ENCODE measurements around the gene CD81.
"Not testable (repeated sequence)": the region's sequence is repeated elsewhere in the genome, so short reads cannot be mapped to it uniquely, and the experiment has no call there.

CD81 gene

DNA sequence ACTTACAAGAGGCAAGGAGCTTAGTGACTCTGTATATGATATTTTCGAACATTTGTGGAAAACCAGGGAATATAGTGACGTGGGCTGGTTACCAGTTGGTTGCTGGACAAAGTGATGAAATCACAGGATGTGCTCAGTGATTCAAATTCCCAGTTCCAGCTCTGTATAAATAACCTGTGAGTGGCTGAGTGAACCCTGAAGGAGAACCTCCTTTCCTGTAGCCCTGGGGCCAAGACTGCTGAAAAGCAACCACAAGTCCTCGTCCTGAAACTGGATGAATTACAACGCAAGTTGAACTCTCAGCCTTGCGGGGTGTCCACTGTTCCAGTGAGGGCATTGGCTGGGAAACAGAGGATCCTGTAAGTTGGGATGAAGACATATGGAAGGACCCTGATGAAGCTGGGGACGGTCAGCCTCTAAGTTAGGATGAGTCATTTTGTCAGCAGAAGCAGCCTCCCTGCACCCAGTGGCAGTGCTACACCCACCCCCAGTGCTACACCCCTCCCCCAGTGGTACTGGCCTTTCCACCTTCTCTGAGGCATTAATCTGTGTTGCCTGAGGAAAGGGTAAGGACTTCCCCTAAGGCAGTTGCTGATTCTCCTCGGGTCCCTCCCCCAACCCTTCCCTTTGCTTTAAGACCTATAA, 22.0 kb upstream of the CD81 start:
- no peak overlapping the region for H3K27ac ChIP-seq
- no peak overlapping the region for H3K4me3 ChIP-seq

DNA sequence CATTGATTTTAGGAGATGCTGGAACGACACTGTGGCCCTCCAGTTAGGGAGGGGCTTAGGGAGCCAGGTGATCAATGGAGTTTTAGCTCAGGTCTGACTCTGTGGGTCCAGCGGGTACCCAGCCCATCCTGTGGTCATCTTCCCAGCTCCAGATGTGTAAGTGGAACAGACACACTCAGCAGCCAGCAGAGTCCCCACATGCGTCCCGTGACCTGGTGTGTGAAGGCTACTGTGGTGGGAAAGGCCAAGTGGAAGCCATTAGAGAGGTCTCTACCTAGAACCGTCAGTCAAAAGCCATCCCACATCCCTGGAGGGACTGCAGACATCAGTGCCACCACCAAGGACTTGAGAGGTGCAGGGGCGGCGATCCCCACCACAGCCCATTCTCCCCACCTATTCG, 19.9 kb upstream of the CD81 start:
- Histone ChIP-seq H3K4me3 (no peak overlapping the region), H3K27ac (no peak overlapping the region)

DNA sequence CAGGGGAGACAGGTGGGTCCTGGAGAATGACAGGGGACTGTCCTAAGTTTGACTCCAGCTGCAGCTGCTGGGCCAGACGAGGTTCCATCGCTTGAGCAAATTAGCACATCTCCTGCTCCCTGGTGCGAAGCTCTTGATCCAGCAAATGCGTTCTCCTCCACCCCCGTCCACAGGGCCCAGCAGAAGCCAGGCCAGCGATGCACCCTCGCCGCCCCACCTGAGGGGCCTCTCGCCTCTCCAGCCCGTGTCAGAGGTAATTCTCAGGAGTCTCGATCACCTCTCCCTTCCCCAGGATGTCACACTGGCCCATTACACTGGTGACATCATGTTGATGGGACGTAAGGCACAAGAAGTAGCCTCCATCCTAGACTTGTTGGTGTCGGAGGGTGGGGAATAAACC, 19.5 kb upstream of the CD81 start:
- H3K27ac ChIP-seq, H3K4me3 ChIP-seq: not testable (repeated sequence)

DNA sequence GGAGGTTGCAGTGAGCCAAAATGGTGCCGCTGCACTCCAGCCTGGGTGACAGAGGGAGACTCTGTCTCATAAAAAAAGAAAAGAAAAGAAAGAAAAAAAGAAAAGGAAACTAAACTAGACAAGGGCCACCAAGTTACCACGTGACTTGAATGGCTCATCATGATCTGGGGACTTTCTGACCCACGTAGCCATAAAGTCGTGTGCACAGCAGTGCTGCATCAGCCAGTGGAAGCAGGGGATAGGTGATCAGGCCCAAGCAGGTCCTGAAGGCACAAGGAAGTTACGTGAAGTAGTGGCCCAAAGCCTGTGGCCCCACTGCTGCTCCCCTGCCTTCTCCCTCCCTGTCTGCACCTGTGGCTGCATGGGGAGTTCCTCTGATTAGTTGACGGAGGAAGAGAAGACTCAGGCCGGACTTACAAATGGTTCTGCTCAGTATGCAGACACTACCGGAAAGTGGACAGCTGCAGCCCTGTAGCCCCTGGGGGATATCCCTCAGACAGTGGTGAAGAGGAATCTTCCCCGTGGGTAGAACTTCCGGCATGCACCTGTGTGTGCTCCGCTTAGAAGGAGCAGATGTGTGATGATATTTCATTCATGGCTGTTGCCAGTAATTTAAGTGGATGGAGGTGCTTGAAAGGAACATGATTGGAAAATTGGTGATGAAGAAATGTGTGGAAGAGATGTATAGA, 18.2 kb upstream of the CD81 start:
- H3K4me3 ChIP-seq: no peak overlapping the region

GRCh38 chr11:2359557-2359956, 17.6 kb upstream of the CD81 start:
- H3K27ac ChIP-seq: no peak overlapping the region
- H3K4me3 ChIP-seq: no peak overlapping the region

More for the DNA sequence above, 18.2 kb upstream of the CD81 start:
- no peak overlapping the region for H3K27ac ChIP-seq

DNA sequence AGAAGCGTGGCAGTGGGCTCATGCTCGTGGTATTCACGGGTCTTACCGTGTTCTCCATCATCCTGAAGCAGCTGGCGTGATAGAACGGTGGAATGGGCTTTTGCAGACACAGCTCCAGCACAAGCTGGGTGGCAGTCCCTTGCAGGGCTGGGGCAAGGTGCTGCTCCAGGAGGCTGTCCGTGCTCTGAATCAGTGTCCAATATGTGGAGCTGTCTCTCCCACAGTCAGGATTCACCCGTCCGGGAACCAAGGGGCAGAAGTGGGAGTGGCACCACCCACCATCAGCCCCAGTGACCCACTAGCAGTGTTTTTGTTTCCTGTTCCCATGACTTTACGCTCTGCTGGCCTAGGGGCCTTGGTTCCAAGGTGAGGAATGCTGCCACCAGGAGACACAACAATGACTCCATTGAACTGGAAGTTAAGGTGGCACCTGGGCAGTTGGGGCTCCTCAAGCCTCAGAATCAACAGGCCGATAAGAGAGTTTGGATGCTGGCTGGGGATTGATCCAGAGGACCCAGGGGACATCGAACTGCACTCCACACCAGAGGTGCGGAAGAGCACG, 16.9 kb upstream of the CD81 start:
- H3K4me3 ChIP-seq: no peak overlapping the region
- H3K27ac ChIP-seq: no peak overlapping the region

DNA sequence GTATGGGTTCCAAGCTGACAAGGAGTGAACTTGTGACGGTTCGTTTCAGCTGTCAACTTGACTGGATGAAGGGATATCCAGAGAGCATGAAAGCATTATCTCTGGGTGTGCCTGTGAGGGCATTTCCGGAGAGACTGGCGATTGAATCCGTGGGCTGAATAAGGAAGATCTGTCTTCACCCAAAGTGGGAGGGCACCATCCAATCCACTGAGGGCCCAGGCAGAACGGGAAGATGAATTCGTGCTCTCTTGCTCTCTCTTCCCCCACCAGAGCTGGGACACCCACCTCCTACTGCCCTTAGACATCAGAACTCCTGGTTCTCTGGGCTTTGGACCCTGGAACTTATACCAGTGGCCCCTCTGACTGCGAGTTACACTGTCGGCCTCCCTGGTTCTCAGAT, 15.5 kb upstream of the CD81 start:
- no peak overlapping the region for H3K27ac ChIP-seq

DNA sequence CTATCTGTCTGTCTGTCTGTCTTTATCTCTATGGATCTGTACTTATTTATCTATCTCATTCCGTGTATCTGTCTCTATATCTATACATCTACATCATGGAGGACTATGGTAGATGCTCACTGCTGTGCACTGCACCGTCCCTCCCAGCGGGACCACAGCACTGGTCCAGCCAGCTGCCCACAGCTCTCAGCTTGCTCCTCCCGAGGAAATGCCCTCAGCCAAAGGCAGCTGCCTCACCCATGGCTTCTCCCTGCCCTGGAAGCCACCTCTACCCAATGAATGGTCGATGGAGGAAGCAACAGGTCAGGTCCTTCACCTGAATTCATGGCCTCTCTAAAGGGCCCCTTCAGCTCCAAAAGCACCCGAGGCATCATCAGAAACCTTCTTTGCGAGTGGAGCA, 14.7 kb upstream of the CD81 start:
- Histone ChIP-seq H3K27ac (no peak overlapping the region), H3K4me3 (no peak overlapping the region)

More for the DNA sequence above, 15.5 kb upstream of the CD81 start:
- H3K4me3 ChIP-seq: no peak overlapping the region

GRCh38 chr11:2363130-2363529, 14.0 kb upstream of the CD81 start:
- Histone ChIP-seq H3K27ac (no peak overlapping the region), H3K4me3 (no peak overlapping the region)

DNA sequence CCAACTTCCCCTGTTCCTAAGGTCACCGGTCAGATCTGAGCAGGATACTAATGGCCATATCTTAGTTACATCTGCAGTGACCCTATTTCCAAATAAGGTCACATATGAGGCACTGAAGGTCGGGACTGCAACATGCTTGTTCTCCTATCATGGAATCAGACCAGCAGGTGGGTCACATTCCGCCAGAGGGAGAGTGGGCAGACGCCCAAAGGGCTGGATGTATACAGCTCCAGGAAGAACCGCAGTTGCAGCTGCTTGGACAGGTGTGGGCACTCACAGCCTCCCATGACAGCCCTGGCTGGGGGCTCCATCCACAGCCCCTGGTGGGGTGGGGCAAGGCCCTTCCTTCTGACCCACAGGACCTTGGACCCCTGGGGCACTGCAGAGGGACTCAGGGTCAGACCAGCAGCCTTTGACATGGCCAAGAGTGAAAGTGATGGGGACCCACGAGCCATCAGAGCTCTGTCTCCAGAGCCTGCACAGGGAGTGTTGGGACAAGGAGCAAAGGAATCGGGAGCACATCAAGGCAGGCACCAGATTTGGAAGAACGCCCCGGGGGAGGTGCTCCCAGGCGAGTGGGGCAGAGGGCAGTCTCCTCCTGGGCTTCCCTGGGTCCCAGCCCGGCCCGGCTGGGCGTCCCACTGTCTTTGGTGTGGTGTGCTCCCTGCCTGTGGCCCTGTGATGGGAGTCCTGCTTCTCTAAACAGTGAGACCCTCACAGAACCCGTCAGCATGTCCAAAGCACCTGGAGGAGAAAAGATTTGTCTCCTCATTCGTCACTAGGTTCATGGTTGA, 13.3 kb upstream of the CD81 start:
- Histone ChIP-seq H3K4me3 (no peak overlapping the region), H3K27ac (no peak overlapping the region)

DNA sequence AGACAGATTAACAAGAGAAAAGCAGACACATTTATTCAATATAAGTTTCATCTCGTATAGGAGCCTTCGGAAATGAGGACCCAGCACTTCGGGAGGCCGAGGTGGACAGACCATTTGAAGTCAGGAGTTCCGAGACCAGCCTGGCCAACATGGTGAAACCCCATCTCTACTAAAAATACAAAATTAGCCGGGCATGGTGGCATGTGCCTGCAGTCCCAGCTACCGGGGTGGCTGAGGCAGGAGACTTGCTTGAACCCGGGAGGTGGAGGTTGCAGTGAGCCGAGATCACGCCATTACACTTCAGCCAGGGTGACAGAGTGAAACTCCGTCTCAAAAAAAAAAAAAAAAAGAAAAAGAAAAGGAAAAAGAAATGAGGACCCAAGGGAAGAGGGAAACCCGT, 12.7 kb upstream of the CD81 start:
- not testable (repeated sequence) for H3K4me3 ChIP-seq, H3K27ac ChIP-seq

DNA sequence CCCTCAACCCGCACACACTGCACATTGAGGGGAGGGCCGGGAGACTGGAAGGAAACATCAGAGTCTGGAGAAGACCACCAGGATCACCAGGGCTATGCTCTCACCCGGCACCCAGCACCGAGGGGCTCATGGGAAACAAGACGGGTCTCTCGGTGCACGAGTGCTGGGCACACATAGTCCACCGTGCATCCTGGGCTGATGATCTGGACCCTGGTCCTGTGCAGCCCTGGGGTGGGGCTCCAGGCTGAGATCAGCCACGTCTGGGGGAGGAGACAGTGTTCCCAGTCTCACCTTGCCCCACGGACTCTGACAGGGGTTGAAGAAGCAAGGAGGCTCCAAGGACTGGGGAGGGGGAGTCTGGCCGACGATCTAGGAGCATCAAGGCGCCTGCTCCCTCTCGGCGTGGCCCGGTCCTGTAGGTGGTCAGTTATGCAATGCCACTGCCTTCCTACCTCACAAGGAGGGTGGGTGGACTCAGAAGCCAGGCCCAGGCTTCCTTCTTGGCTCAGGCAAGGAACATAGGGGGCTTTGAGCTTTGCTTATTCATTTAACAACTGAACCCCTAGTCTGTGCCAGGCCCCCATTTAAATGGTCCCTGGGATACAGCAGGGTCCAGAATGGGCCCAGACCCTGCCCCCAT, 11.4 kb upstream of the CD81 start:
- no peak overlapping the region for H3K4me3 ChIP-seq
- no peak overlapping the region for H3K27ac ChIP-seq

GRCh38 chr11:2366276-2366675, 10.8 kb upstream of the CD81 start:
- H3K27ac ChIP-seq: no peak overlapping the region
- no peak overlapping the region for H3K4me3 ChIP-seq

DNA sequence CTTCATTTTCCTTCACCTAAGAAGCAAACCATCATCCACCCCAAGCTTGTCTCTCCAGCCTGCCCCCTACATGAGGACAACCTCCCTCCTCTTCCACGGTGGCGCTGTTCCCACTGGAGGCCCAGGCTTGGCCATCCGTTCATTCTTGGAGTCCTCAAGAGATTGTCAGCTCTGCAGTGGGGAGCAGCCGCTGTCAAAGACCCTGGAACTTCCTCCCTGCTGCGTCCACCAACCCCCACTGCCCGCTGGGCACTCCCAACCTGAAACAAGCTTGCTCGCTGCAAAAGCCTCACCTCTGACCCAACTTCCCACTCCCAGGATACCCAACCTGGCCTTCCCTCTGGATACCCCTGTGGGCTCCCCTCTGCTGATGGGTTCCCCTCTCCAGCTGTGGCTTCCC, 10.4 kb upstream of the CD81 start:
- H3K27ac ChIP-seq: no peak overlapping the region
- H3K4me3 ChIP-seq: no peak overlapping the region

DNA sequence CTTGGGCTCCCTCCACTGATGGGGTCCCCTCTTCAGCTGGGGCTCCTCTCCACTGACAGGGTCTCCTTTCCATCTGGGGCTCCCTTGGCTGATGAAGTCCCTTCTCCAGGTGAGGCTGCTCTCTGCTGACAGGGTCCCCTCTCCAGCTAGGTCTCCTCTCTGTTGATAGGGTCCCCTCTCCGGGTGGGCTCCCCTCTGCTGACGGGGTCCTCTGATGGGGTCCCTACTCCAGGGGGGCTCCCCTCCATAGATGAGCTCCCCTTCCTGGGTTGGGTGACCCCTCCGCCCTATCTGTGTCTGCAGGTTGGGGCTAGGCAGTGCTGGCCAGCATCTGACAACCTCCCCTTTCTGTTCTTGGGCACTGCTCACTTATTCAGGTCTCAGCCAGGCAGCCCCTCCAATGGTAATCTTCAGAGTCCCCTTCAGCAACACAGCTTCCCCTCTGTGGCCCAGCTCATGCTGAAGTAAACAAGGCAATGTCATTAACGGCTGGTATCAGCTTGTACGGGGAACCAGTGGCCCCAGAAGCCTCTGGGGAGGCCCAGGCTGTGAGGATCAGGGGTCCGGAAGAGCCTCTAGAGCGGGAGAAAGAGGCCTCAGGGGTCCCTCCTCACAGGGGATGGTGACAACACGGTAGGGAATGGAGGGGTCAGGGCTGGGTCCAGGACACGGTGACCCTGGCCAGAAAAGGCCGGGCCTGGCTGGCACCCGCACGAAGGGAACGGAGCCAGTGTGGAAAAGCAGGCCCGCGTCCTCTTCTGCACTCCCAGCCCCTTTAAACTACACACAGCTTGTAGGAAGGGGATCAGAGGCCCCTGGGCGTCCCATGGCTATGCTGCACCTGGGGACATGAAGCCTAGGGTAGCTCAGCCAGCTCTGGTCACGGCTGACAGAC, 9.6 kb upstream of the CD81 start:
- no peak overlapping the region for H3K27ac ChIP-seq
- H3K4me3 ChIP-seq: no peak overlapping the region

- Histone ChIP-seq H3K27ac (no peak overlapping the region), H3K4me3 (no peak overlapping the region)
Measured at GRCh38 chr11:2368178-2368850, 8.8 kb upstream of the CD81 start.

GRCh38 chr11:2368851-2369180, 8.3 kb upstream of the CD81 start:
- no peak overlapping the region for H3K27ac ChIP-seq
- H3K4me3 ChIP-seq: no peak overlapping the region

GRCh38 chr11:2369320-2369719, 7.8 kb upstream of the CD81 start:
- Histone ChIP-seq H3K4me3 (no peak overlapping the region), H3K27ac (no peak overlapping the region)

- Histone ChIP-seq H3K4me3 (no peak overlapping the region), H3K27ac (no peak overlapping the region)
Measured at GRCh38 chr11:2369896-2370295, 7.2 kb upstream of the CD81 start.
